GM18502 (cell line): ENCODE results near the gene RASA4B.
"Not testable (repeated sequence)": the region's sequence is repeated elsewhere in the genome, so short reads cannot be mapped to it uniquely, and the experiment has no call there.

Experiments
- ATAC-seq: cut with Tn5 transposase; IDR thresholded peaks from one replicate; pipeline ENCODE4 v1.9.1; 2021; ENCODE audit warnings: mild to moderate bottlenecking; ENCODE audit not compliant: unreplicated experiment, poor library complexity

RASA4B gene

GRCh38 chr7:102474736-102475435 is 42.7 kb downstream of the RASA4B start:
- not testable (repeated sequence) for ATAC-seq

- not testable (repeated sequence) for ATAC-seq
These were observed 43.5 kb downstream of the RASA4B start for GRCh38 chr7:102474116-102474515.

- ATAC-seq: no peak
These were observed 44.1 kb downstream of the RASA4B start for GRCh38 chr7:102473271-102473991.

GRCh38 chr7:102472126-102473041 is 45.2 kb downstream of the RASA4B start:
- no peak for ATAC-seq

GRCh38 chr7:102471791-102472125 is 45.8 kb downstream of the RASA4B start:
- ATAC-seq: no peak

- ATAC-seq: no peak
These were observed 47.4 kb downstream of the RASA4B start for GRCh38 chr7:102469972-102470825.

- ATAC-seq: no peak
These were observed 48.1 kb downstream of the RASA4B start for GRCh38 chr7:102469351-102469971.

GRCh38 chr7:102468478-102469350 is 48.9 kb downstream of the RASA4B start:
- ATAC-seq: no peak

- ATAC-seq: no peak
These were observed 49.7 kb downstream of the RASA4B start for GRCh38 chr7:102467581-102468477.

- ATAC-seq: no peak
These were observed 51.5 kb downstream of the RASA4B start for GRCh38 chr7:102466097-102466496.

- peak; percentile 83 for ATAC-seq
These were observed 52.8 kb downstream of the RASA4B start, which contains the start of the genes ALKBH4 and LRWD1 for GRCh38 chr7:102464577-102465280. Gene ALKBH4, minus strand, starts transcription at chr7:102464863. Its CDS starts 27 bp downstream, at chr7:102464836. Gene LRWD1, plus strand, starts transcription at chr7:102464984. Its CDS starts 97 bp downstream, at chr7:102465081.

- peak; percentile 17 for ATAC-seq
These were observed 53.6 kb downstream of the RASA4B start for GRCh38 chr7:102463841-102464576.

GRCh38 chr7:102460467-102460866 is 57.1 kb downstream of the RASA4B start:
- ATAC-seq: no peak

GRCh38 chr7:102459221-102459844 is 58.2 kb downstream of the RASA4B start:
- no peak for ATAC-seq

GRCh38 chr7:102457352-102457924 is 60.1 kb downstream of the RASA4B start:
- no peak for ATAC-seq
